Measurements from ENCODE around the gene TMEM125.
A peak's percentile ranks its signal among the peaks of the same experiment; 100 is the strongest.

The TMEM125 gene

GRCh38 chr1:43235451-43236121 lies 34.2 kb upstream of the TMEM125 start:
- ChIA-PET POLR2A (no interaction called here), CTCF (interaction anchor here (0.7 to 5.7 kb wide), 3 partner anchors 9 to 179 kb away, joined by 3 to 32 read pairs (median 4); no protein-coding TSS in a partner anchor)
- DNase-seq (ENCODE audit: extremely low spot score): no peak
- no peak for TF ChIP-seq CTCF (IDR thresholded peaks at IDR 0.05; ENCODE audit: control extremely low read depth, extremely low read depth, low read depth, missing control alignments)

- DNase-seq (ENCODE audit: extremely low spot score): no peak
- POLR2A ChIA-PET: no interaction called here
- TF ChIP-seq CTCF (IDR thresholded peaks at IDR 0.05; ENCODE audit: control extremely low read depth, extremely low read depth, low read depth, missing control alignments): no peak
- CTCF ChIA-PET: interaction anchor here (1.0 to 5.7 kb wide), 3 partner anchors 10 to 178 kb away, joined by 3 to 32 read pairs (median 4); no protein-coding TSS in a partner anchor
Observed at GRCh38 chr1:43237121-43237520, 32.7 kb upstream of the TMEM125 start.

- POLR2A ChIA-PET: no interaction called here
- peak; percentile 79 for TF ChIP-seq CTCF (IDR thresholded peaks at IDR 0.05; ENCODE audit: control extremely low read depth, extremely low read depth, low read depth, missing control alignments)
- CTCF ChIA-PET: interaction anchor here (0.8 to 5.7 kb wide), 7 partner anchors 11 to 697 kb away, joined by 3 to 32 read pairs (median 5); no protein-coding TSS in a partner anchor
- peak; percentile 68 for DNase-seq (ENCODE audit: extremely low spot score)
Observed at GRCh38 chr1:43238085-43238484, 31.7 kb upstream of the TMEM125 start.

- ChIA-PET POLR2A (interaction anchor here (0.6 kb wide), 1 partner anchor 291 kb away, joined by 3 read pairs; no protein-coding TSS in a partner anchor), CTCF (interaction anchor here (0.8 to 5.7 kb wide), 10 partner anchors 12 to 696 kb away, joined by 3 to 32 read pairs (median 4); no protein-coding TSS in a partner anchor)
- no peak for DNase-seq (ENCODE audit: extremely low spot score)
Observed at GRCh38 chr1:43238991-43239469, 30.8 kb upstream of the TMEM125 start.

GRCh38 chr1:43239484-43239883 lies 30.3 kb upstream of the TMEM125 start:
- DNase-seq (ENCODE audit: extremely low spot score): peak; percentile 86
- no peak for TF ChIP-seq CTCF (IDR thresholded peaks at IDR 0.05; ENCODE audit: control extremely low read depth, extremely low read depth, low read depth, missing control alignments)
- POLR2A ChIA-PET: no interaction called here
- CTCF ChIA-PET: interaction anchor here (1.3 to 5.7 kb wide), 8 partner anchors 12 to 696 kb away, joined by 3 to 32 read pairs (median 4); no protein-coding TSS in a partner anchor

More at GRCh38 chr1:43238991-43239469, 30.8 kb upstream of the TMEM125 start:
- no peak for TF ChIP-seq CTCF (IDR thresholded peaks at IDR 0.05; ENCODE audit: control extremely low read depth, extremely low read depth, low read depth, missing control alignments)

GRCh38 chr1:43241413-43241836 lies 28.4 kb upstream of the TMEM125 start:
- ChIA-PET POLR2A (interaction anchor here (0.6 kb wide), 1 partner anchor 431 kb away, joined by 3 read pairs; no protein-coding TSS in a partner anchor), CTCF (interaction anchor here (1.5 to 3.0 kb wide), 2 partner anchors 15 to 39 kb away, joined by 3 to 18 read pairs; no protein-coding TSS in a partner anchor)
- no peak for TF ChIP-seq CTCF (IDR thresholded peaks at IDR 0.05; ENCODE audit: control extremely low read depth, extremely low read depth, low read depth, missing control alignments)
- no peak for DNase-seq (ENCODE audit: extremely low spot score)
